GM19397 (cell line): ENCODE data around the gene EHMT1.

ENCODE experiments used
- ATAC-seq: cut with Tn5 transposase; IDR thresholded peaks from one replicate; pipeline ENCODE4 v1.9.1; 2021; ENCODE audit warnings: mild to moderate bottlenecking, moderate library complexity; ENCODE audit not compliant: unreplicated experiment

Gene EHMT1

GRCh38 chr9:137618105-137619067 is at the start of gene EHMT1:
TSS of gene EHMT1 (plus strand) at chr9:137619005. CDS start at chr9:137619029, 24 bp downstream.
- peak; percentile 75 for ATAC-seq

- ATAC-seq, result no peak
These were observed 49.1 kb upstream of the EHMT1 start for GRCh38 chr9:137569609-137570203.

GRCh38 chr9:137570566-137570965 is 48.2 kb upstream of the EHMT1 start:
- ATAC-seq, result no peak

- ATAC-seq, result no peak
These were observed 44.6 kb upstream of the EHMT1 start for GRCh38 chr9:137574192-137574591.

- ATAC-seq, result no peak
These were observed 43.5 kb upstream of the EHMT1 start for GRCh38 chr9:137575364-137575715.

- ATAC-seq, result no peak
These were observed 42.9 kb upstream of the EHMT1 start for GRCh38 chr9:137575716-137576411.

- ATAC-seq, result peak; percentile 92
These were observed 40.1 kb upstream of the EHMT1 start, which contains the start of gene DPH7 for GRCh38 chr9:137578518-137579258. TSS of gene DPH7 (minus strand) at chr9:137578925. CDS start at chr9:137578777, 148 bp downstream.

GRCh38 chr9:137579259-137579604 is 39.6 kb upstream of the EHMT1 start:
- ATAC-seq, result no peak

GRCh38 chr9:137580209-137580953 is 38.4 kb upstream of the EHMT1 start:
- ATAC-seq, result no peak

GRCh38 chr9:137580954-137581322 is 37.9 kb upstream of the EHMT1 start:
- no peak for ATAC-seq

GRCh38 chr9:137581361-137582285 is 37.2 kb upstream of the EHMT1 start:
- ATAC-seq, result no peak

GRCh38 chr9:137582286-137582860 is 36.4 kb upstream of the EHMT1 start:
- no peak for ATAC-seq

- no peak for ATAC-seq
These were observed 35.5 kb upstream of the EHMT1 start for GRCh38 chr9:137583347-137583746.

- no peak for ATAC-seq
These were observed 34.8 kb upstream of the EHMT1 start for GRCh38 chr9:137583957-137584356.

- no peak for ATAC-seq
These were observed 32.0 kb upstream of the EHMT1 start for GRCh38 chr9:137586854-137587253.

GRCh38 chr9:137588311-137588710 is 30.5 kb upstream of the EHMT1 start:
- no peak for ATAC-seq

- no peak for ATAC-seq
These were observed 29.9 kb upstream of the EHMT1 start for GRCh38 chr9:137588891-137589290.

GRCh38 chr9:137589441-137590122 is 29.2 kb upstream of the EHMT1 start:
- ATAC-seq, result peak; percentile 25
